LHCN-M2 (cell line): ENCODE results near the gene TEX22. TPM values are rescaled to one million over a fixed set of nuclear protein-coding genes. Genes with fewer than 3 reads are reported as not detected.

Experiments used
- DNase-seq: peaks from one replicate; pipeline ENCODE4 v3.0.0-alpha.2; 2012; ENCODE audit warnings: low read depth
- total RNA-seq: library from RNA; depleted of rRNA; stranded (reverse); fragments of >200 nt; gene quantifications from 2 replicates; pipeline ENCODE4 v1.2.3, GENCODE V29; 2014

TEX22 gene
- total RNA-seq, 1 experiment from 2014 or later, result 0.06 TPM

- DNase-seq, result no peak
Observed at GRCh38 chr14:105384041-105384557, 14.2 kb upstream of the TEX22 start.

GRCh38 chr14:105384605-105385321 is 13.6 kb upstream of the TEX22 start:
- DNase-seq, result no peak

- no peak for DNase-seq
Observed at GRCh38 chr14:105385322-105385637, 13.1 kb upstream of the TEX22 start.

- DNase-seq, result no peak
Observed at GRCh38 chr14:105385698-105386365, 12.5 kb upstream of the TEX22 start.

- DNase-seq, result no peak
Observed at GRCh38 chr14:105386581-105387529, 11.5 kb upstream of the TEX22 start.

GRCh38 chr14:105387530-105387922 is 10.8 kb upstream of the TEX22 start:
- DNase-seq, result no peak

GRCh38 chr14:105388110-105388951 is 10.0 kb upstream of the TEX22 start:
- peak; percentile 8 for DNase-seq

- DNase-seq, result no peak
Observed at GRCh38 chr14:105388976-105389375, 9.4 kb upstream of the TEX22 start.

- DNase-seq, result no peak
Observed at GRCh38 chr14:105389534-105389933, 8.8 kb upstream of the TEX22 start.

- no peak for DNase-seq
Observed at GRCh38 chr14:105389976-105390848, 8.1 kb upstream of the TEX22 start.

GRCh38 chr14:105390849-105391500 is 7.4 kb upstream of the TEX22 start:
- DNase-seq, result no peak

GRCh38 chr14:105391541-105391940 is 6.8 kb upstream of the TEX22 start:
- no peak for DNase-seq

GRCh38 chr14:105392131-105393090 is 5.9 kb upstream of the TEX22 start:
- DNase-seq, result no peak

GRCh38 chr14:105393151-105393550 is 5.2 kb upstream of the TEX22 start:
- no peak for DNase-seq

GRCh38 chr14:105394714-105395537 is 3.4 kb upstream of the TEX22 start:
- DNase-seq, result no peak

- no peak for DNase-seq
Observed at GRCh38 chr14:105395538-105395854, 2.8 kb upstream of the TEX22 start.

GRCh38 chr14:105397350-105397931 is 897 bp upstream of the TEX22 start:
- no peak for DNase-seq
